ENCODE measurements around the gene PIK3CD.
"Not testable (repeated sequence)": the region's sequence is repeated elsewhere in the genome, so short reads cannot be mapped to it uniquely, and the experiment has no call there.

PIK3CD gene

GRCh38 chr1:9744106-9744799 is 92.7 kb downstream of the PIK3CD start:
- DNase-seq, result no peak

GRCh38 chr1:9746211-9746610 is 94.7 kb downstream of the PIK3CD start:
- no peak for DNase-seq

GRCh38 chr1:9746651-9747050 is 95.1 kb downstream of the PIK3CD start:
- no peak for DNase-seq

- DNase-seq, result not testable (repeated sequence)
Measured at GRCh38 chr1:9748391-9748790, 96.9 kb downstream of the PIK3CD start.

- DNase-seq, result no peak
Measured at GRCh38 chr1:9749361-9749760, 97.8 kb downstream of the PIK3CD start.

GRCh38 chr1:9751971-9752370 is 100.4 kb downstream of the PIK3CD start:
- DNase-seq, result no peak

GRCh38 chr1:9753121-9753531 is 101.6 kb downstream of the PIK3CD start:
- no peak for DNase-seq

- no peak for DNase-seq
Measured at GRCh38 chr1:9755441-9755995, 104.0 kb downstream of the PIK3CD start.

GRCh38 chr1:9758559-9759121 is 107.1 kb downstream of the PIK3CD start:
- DNase-seq, result no peak

- no peak for DNase-seq
Measured at GRCh38 chr1:9759939-9760338, 108.4 kb downstream of the PIK3CD start.

- DNase-seq, result no peak
Measured at GRCh38 chr1:9760824-9761223, 109.3 kb downstream of the PIK3CD start.

GRCh38 chr1:9761855-9762254 is 110.3 kb downstream of the PIK3CD start:
- no peak for DNase-seq

GRCh38 chr1:9762446-9762845 is 110.9 kb downstream of the PIK3CD start:
- not testable (repeated sequence) for DNase-seq

GRCh38 chr1:9763914-9764313 is 112.4 kb downstream of the PIK3CD start:
- no peak for DNase-seq

GRCh38 chr1:9764550-9764949 is 113.0 kb downstream of the PIK3CD start:
- no peak for DNase-seq

- DNase-seq, result no peak
Measured at GRCh38 chr1:9766759-9767442, 115.4 kb downstream of the PIK3CD start.

GRCh38 chr1:9767964-9768668 is 116.6 kb downstream of the PIK3CD start:
- DNase-seq, result peak; percentile 18

GRCh38 chr1:9768983-9769382 is 117.5 kb downstream of the PIK3CD start:
- no peak for DNase-seq

- DNase-seq, result no peak
Measured at GRCh38 chr1:9770298-9770697, 118.8 kb downstream of the PIK3CD start.

- DNase-seq, result no peak
Measured at GRCh38 chr1:9774712-9775679, 123.5 kb downstream of the PIK3CD start.

GRCh38 chr1:9776685-9777084 is 125.2 kb downstream of the PIK3CD start:
- no peak for DNase-seq

Measured in activated naive CD4-positive, alpha-beta T cell treated with anti-CD3 and anti-CD28 coated beads, Interleukin-2, amount 50 U/mL, for 16 hours (primary cell).